Heart left ventricle (tissue), 13 donors: Measurements from ENCODE around the gene HTR3C.

ENCODE experiments used
- POLR2A ChIP-seq, 2 donors: fragments of 450-650 bp; IDR thresholded peaks; one replicate each; pipeline ENCODE4 v1.6.1; 2017; ENCODE audit warnings: antibody characterized with exemption in 2 of 2, mild to moderate bottlenecking in 2 of 2, moderate library complexity in 2 of 2
- TF ChIP-seq, protein P1 (sequence below), 12 donors: fragments of 200-600 bp; sonication (generic) in 4 of 12; IDR thresholded peaks; one replicate each; pipeline versions ENCODE4 v1.5.0 to v1.8.0; 2018 to 2022; ENCODE audit warnings: antibody characterized with exemption in 12 of 12, mild to moderate bottlenecking in 5 of 12
- donor health status: ischemic (EF 13 %, LVEDD 7.1; RV severe dilation, severe dysfunction).
- donor health status: DM: no; HTN: yes; CAD: no.
- donor health status: DM: no; HTN: no; CAD: no.
- donor health status: ischemic (EF 25% LVEDD 6.9; RV normal size, moderate dysfunction).
- donor health status: ischemic (EF 25% LVEDD 5.7; RV mildly dilated, moderate dysfunction).
- donor health status: ischemic (EF 35%, LVEDD 5.7; RV mildly dilated, moderate dysfunction).
- donor health status: nonischemic (EF 11% LVEDD 7.7; RV severe dilation, severe dysfunction).
- donor health status: DM: yes; HTN: yes; CAD: no.
- donor health status: PGD.
- donor health status: ischemic (EF 29% LVEDD 5.4; RV normal size, mild dysfunction).
- donor health status: nonischemic (EF 23%, LVEDD 6.1; RV moderate dilation, normal function).

DNA sequence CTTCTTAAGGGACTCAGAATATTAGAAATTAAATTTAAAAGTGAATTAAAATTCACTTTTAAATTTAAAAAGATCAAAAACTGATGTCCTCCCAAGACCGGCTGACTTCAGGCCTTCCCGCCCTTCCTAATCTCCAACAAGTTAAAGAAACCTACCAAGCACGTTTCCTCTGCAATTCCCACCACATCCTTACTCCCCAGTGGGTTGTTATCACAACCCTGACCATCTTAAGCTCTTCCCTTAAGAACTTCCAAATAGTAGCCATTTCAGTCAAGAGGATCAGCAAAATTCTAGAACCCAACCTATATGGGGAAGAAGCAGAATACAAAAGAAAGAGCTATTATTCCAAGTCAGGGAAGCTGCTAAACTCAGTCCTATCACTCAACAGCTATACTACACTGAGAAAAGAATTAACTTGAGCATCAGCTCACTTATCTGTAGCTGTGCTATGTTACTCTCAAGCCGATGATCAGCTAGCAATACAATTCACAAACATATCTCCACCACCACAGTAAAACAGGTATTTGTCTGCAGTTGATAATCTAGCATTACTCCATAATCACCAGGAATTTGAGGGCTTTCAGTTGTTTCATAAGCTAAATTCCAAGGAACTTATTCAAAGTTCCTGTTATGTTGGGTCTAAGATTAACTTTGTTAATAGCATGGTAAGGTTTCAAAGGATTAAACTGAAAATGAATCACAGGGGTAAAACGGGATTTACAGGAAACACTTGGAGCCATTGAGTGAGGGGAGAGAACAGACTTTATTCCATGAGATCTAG, 49.5 kb upstream of the HTR3C start:
- TF ChIP-seq, protein P1, sequence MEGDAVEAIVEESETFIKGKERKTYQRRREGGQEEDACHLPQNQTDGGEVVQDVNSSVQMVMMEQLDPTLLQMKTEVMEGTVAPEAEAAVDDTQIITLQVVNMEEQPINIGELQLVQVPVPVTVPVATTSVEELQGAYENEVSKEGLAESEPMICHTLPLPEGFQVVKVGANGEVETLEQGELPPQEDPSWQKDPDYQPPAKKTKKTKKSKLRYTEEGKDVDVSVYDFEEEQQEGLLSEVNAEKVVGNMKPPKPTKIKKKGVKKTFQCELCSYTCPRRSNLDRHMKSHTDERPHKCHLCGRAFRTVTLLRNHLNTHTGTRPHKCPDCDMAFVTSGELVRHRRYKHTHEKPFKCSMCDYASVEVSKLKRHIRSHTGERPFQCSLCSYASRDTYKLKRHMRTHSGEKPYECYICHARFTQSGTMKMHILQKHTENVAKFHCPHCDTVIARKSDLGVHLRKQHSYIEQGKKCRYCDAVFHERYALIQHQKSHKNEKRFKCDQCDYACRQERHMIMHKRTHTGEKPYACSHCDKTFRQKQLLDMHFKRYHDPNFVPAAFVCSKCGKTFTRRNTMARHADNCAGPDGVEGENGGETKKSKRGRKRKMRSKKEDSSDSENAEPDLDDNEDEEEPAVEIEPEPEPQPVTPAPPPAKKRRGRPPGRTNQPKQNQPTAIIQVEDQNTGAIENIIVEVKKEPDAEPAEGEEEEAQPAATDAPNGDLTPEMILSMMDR (IDR thresholded peaks at IDR 0.05): no peak
- TF ChIP-seq POLR2A (IDR thresholded peaks at IDR 0.05): no peak
